GM18858 (cell line): ENCODE measurements around the gene CERS1.

Experiments used
- ATAC-seq: cut with Tn5 transposase; IDR thresholded peaks from one replicate; pipeline ENCODE4 v1.9.1; 2021; ENCODE audit not compliant: unreplicated experiment

CERS1 gene

GRCh38 chr19:18841400-18841799 is 54.6 kb downstream of the CERS1 start:
- no peak for ATAC-seq

GRCh38 chr19:18840288-18841267 is 55.4 kb downstream of the CERS1 start:
- ATAC-seq = no peak

DNA sequence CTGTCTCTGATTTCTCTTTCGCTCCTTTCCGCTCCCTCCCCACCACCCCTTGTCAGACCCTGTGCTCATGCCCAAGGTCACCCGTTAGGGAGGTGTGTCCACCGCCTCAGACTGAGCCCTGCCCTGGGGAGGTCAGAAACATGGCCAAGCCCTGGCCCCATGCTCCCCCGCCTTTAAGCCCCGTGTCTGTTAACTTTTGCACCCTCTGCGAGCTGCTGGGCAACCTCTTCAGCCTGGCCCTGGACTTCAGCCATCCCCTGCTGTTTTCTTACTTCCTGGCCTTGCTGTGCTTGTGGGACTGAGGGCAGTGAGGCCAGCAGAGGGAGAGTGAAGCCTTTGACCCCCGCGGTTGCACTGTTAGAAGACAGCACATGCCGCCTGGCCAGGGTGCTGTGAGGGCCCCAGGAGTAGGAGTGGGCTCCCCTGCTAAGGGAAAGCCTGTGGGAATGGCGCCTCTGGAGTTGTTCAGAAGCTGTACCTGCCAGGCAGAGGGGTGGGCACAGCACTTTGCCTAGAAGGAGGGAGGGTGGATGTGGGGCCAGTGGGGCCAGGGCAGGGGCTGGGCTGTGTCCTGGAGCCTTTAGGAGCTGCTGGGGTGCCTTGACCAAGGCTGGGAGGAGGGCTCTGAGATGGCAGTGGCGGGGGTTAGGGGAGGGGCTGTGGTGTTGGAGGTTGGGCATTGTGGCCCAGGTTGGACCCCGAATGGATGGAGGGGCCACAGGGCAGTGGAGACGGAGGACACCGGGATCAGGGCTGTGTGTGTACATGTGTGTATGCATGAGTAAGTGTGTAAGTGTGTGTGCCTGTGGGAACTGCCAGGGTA is 56.3 kb downstream of the CERS1 start:
- ATAC-seq = no peak

- ATAC-seq = no peak
Measured at GRCh38 chr19:18834644-18834984, 61.3 kb downstream of the CERS1 start.

DNA sequence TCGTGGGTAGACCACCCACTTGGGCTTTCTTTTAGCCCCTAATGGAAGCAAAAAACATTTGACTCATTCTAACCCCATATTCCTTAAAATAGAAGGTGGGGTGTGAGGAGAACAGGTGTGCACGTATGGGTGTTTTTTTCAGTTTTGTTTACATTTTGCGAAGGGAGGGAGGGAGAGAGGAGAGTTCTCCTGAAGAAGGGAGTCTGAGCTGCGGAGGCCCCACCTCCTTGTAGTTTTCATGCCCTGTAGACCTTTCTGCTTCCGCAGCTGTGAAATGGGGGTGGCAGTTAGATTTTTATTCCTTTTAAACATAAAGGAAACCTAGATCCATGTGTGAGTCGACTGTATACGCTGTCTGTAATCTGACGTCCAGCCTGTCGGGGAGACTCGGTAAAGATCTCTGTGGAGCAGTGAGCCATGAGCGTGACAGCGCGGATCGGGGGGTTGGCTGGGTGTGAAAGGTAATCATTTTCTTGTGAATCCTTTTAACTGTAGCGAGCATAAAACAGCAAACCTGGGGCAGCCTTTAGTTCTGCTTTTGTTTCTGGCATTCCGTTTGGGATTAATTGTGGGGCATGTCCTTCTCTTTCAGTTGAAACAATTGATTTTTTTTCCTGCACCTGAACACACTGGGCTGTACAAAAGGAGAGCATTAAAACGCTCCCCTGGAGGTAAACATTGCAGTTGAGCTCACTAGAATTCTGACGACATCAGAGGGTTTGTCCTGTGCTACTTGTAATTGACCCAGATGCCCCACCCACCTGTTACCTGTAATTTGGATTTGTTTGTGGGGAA is 61.9 kb downstream of the CERS1 start:
- ATAC-seq = no peak

GRCh38 chr19:18833141-18833476 is 62.8 kb downstream of the CERS1 start:
- no peak for ATAC-seq

- peak; percentile 19 for ATAC-seq
Measured at GRCh38 chr19:18832306-18833140, 63.4 kb downstream of the CERS1 start.

GRCh38 chr19:18831524-18832305 is 64.2 kb downstream of the CERS1 start, which contains the start of gene UPF1:
UPF1 (plus strand) TSS chr19:18831959; CDS start chr19:18832210, 251 bp downstream.
- peak; percentile 41 for ATAC-seq

GRCh38 chr19:18830488-18830887 is 65.5 kb downstream of the CERS1 start:
- ATAC-seq = no peak

DNA sequence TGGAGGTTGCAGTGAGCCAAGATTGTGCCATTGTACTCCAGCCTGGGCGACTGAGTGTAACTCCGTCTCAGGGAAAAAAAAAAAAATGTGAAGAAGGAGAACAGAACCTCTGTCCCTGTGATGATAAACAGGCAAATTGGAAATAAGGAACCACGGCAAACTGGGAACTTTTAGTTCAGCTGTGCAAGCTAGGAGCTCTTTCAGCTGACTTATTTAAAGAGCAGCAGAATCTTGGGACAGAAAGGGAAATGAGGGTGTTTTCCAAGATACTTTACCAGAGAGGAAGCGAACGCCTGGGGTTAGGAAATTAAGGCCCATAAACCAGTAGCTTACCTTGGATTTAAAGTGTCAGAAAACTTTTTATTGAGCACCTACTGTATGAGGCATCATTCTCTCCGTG is 67.2 kb downstream of the CERS1 start:
- ATAC-seq = no peak
